ENCODE measurements around the gene DIP2B. TPM values are rescaled to one million over a fixed set of nuclear protein-coding genes. Genes with fewer than 3 reads are reported as not detected.

The DIP2B gene
- polyA plus RNA-seq, 1 of the 3 experiments (the other 2 are of a cell fraction), result 6.6 TPM

- ChIA-PET POLR2A (no interaction called here), CTCF (interaction anchor here (0.8 to 9.1 kb wide), 7 partner anchors 13 to 763 kb away, joined by 3 to 165 read pairs (median 3); no protein-coding TSS in a partner anchor)
- Histone ChIP-seq H3K27me3 (ENCODE audit: insufficient read depth) (no peaks in the 10 kb centered on the region), H3K9me3 (no peaks in the 10 kb centered on the region; the same call in 1 of the 2 replicates), H3K4me2 (peak overlapping the region; percentile 13; the same call in 1 of the 2 replicates), H3K9ac (no peak overlapping the region), H3K9me2 (no peaks in the 10 kb centered on the region), H3K79me2 (ENCODE audit: insufficient read depth) (peaks cover 75% of the 10 kb centered on the region), H3K27ac (ENCODE audit: low read depth in 2 of 2, low read length in 1 of 2) (no peak overlapping the region), H3F3A (replicated peaks; ENCODE audit: insufficient read depth) (peaks cover 11% of the 10 kb centered on the region), H4K20me1 (ENCODE audit: insufficient read depth) (peaks cover 24% of the 10 kb centered on the region), H3K4me1 (ENCODE audit: control insufficient read depth in 1 of 2, insufficient read depth in 2 of 2, low read depth in 1 of 2, low read length in 1 of 2) (peaks cover 8 to 21% of the 10 kb centered on the region in 2 experiments; a peak in 3 of 4 replicates), H3K36me3 (replicated peaks in 1 of 2; ENCODE audit: control insufficient read depth in 1 of 2, insufficient read depth in 2 of 2, low read length in 1 of 2) (no peaks in the 10 kb centered on the region), H2AFZ (ENCODE audit: low read depth) (no peak overlapping the region), H3K4me3 (ENCODE audit: low read depth in 2 of 2, low read length in 1 of 2) (no peak overlapping the region)
- no peak for TF ChIP-seq NFIC (IDR thresholded peaks at IDR 0.05; ENCODE audit: borderline replicate concordance)
- no peak for TF ChIP-seq CHD2 (IDR thresholded peaks at IDR 0.05; ENCODE audit: low read length, partially characterized antibody)
- TF ChIP-seq NRF1 (IDR thresholded peaks at IDR 0.05; ENCODE audit: low read depth, low read length), result no peak
- no peak for TF ChIP-seq RAD21 (IDR thresholded peaks at IDR 0.05; ENCODE audit: low read length)
- TF ChIP-seq, protein P1, sequence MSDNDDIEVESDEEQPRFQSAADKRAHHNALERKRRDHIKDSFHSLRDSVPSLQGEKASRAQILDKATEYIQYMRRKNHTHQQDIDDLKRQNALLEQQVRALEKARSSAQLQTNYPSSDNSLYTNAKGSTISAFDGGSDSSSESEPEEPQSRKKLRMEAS (IDR thresholded peaks at IDR 0.05; ENCODE audit: low read depth), result no peak
- no peak for TF ChIP-seq MXI1 (IDR thresholded peaks at IDR 0.05; ENCODE audit: low read depth, low read length)
- no peak for TF ChIP-seq FOXM1 (IDR thresholded peaks at IDR 0.05; ENCODE audit: low read depth)
- TF ChIP-seq, protein P2, sequence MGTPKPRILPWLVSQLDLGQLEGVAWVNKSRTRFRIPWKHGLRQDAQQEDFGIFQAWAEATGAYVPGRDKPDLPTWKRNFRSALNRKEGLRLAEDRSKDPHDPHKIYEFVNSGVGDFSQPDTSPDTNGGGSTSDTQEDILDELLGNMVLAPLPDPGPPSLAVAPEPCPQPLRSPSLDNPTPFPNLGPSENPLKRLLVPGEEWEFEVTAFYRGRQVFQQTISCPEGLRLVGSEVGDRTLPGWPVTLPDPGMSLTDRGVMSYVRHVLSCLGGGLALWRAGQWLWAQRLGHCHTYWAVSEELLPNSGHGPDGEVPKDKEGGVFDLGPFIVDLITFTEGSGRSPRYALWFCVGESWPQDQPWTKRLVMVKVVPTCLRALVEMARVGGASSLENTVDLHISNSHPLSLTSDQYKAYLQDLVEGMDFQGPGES (IDR thresholded peaks at IDR 0.05; ENCODE audit: low read depth, low read length), result no peak
- TF ChIP-seq SIN3A (IDR thresholded peaks at IDR 0.05; ENCODE audit: borderline replicate concordance, low read depth, low read length), result no peak
- TF ChIP-seq ZBTB33 (IDR thresholded peaks at IDR 0.05; ENCODE audit: borderline replicate concordance, low read depth), result no peak
- TF ChIP-seq RCOR1 (IDR thresholded peaks at IDR 0.05; ENCODE audit: low read length), result no peak
- no peak for TF ChIP-seq EP300 (IDR thresholded peaks at IDR 0.05; ENCODE audit: borderline replicate concordance in 1 of 2, low read depth in 1 of 2, low read length in 1 of 2)
- TF ChIP-seq PBX3 (IDR thresholded peaks at IDR 0.05), result no peak
- no peak for TF ChIP-seq SMC3 (IDR thresholded peaks at IDR 0.05; ENCODE audit: low read depth, low read length)
- TF ChIP-seq FOXJ3 (CRISPR knock-in tag; IDR thresholded peaks at IDR 0.05), result no peak
- no peak for TF ChIP-seq MEF2A (IDR thresholded peaks at IDR 0.05; ENCODE audit: borderline replicate concordance, low read depth)
- DNase-seq, result no peak
- 93% methylated on average over 11 of the region's 11 CpGs for WGBS (ENCODE audit: low lambda C conversion rate)
Observed at GRCh38 chr12:50507474-50507838, 2.7 kb downstream of the DIP2B start.
